Neural cell (in vitro differentiated cells): ENCODE measurements around the gene TPD52L2. TPM values are rescaled to one million over a fixed set of nuclear protein-coding genes. Genes with fewer than 3 reads are reported as not detected.
"Not testable (repeated sequence)": the region's sequence is repeated elsewhere in the genome, so short reads cannot be mapped to it uniquely, and the experiment has no call there.

ENCODE experiments used
- H2AFZ ChIP-seq: fragments of 200-600, 300-800 bp; sonication (generic), shearing (Covaris generic); 2 replicates; pipeline ENCODE4 v1.6.0; 2014; ENCODE audit warnings: low read depth, mild to moderate bottlenecking, antibody characterized with exemption, low read length, moderate library complexity
- H3F3A ChIP-seq: fragments of 200-600 bp; shearing (Covaris generic); 2 replicates; pipeline ENCODE4 v1.6.1; 2016; ENCODE audit warnings: mild to moderate bottlenecking, moderate library complexity, mixed read lengths, antibody characterized with exemption, low read length; ENCODE audit not compliant: insufficient read depth, poor library complexity, severe bottlenecking
- H3K27ac ChIP-seq: fragments of 200-600, 300-800 bp; sonication (generic), shearing (Covaris generic); 2 replicates; pipeline ENCODE4 v1.5.1; 2014; ENCODE audit warnings: mild to moderate bottlenecking, low read length, moderate library complexity
- H3K27me3 ChIP-seq: fragments of 300-800, 200-600 bp; sonication (generic), shearing (Covaris generic); 2 replicates; pipeline ENCODE4 v1.6.0; 2014; ENCODE audit warnings: mild to moderate bottlenecking, low read depth, low read length, moderate library complexity; ENCODE audit not compliant: insufficient read depth
- H3K36me3 ChIP-seq: fragments of 300-800, 200-600 bp; sonication (generic), shearing (Covaris generic); 2 replicates; pipeline ENCODE4 v1.5.1; 2014; ENCODE audit warnings: mild to moderate bottlenecking, antibody characterized with exemption, low read length, moderate library complexity; ENCODE audit not compliant: insufficient read depth
- H3K4me2 ChIP-seq: fragments of 300-800, 200-600 bp; sonication (generic), shearing (Covaris generic); 2 replicates; pipeline ENCODE4 v1.6.0; 2014; ENCODE audit warnings: mild to moderate bottlenecking, low read length
- H3K4me3 ChIP-seq: fragments of 300-800, 200-600 bp; sonication (generic), shearing (Covaris generic); 2 replicates; pipeline ENCODE4 v1.5.1; 2014; ENCODE audit warnings: mild to moderate bottlenecking, low read length, moderate library complexity
- H3K79me2 ChIP-seq: fragments of 200-600 bp; shearing (Covaris generic); replicated peaks from 2 replicates; pipeline ENCODE4 v1.6.0; 2014; ENCODE audit warnings: mild to moderate bottlenecking, low read length, moderate library complexity; ENCODE audit not compliant: insufficient read depth
- H3K9ac ChIP-seq: fragments of 300-800, 200-600 bp; sonication (generic), shearing (Covaris generic); 2 replicates; pipeline ENCODE4 v1.6.1; 2016; ENCODE audit warnings: mild to moderate bottlenecking, low read length, mixed read lengths
- H3K9me2 ChIP-seq: fragments of 200-600 bp; shearing (Covaris generic); 2 replicates; pipeline ENCODE4 v1.6.1; 2016; ENCODE audit warnings: mild to moderate bottlenecking, low read length, mixed read lengths; ENCODE audit not compliant: insufficient read depth
- H3K9me3 ChIP-seq: fragments of 200-600, 300-800 bp; sonication (generic), shearing (Covaris generic); 2 replicates; pipeline ENCODE4 v1.6.1; 2016; ENCODE audit warnings: mild to moderate bottlenecking, mixed run types, low read length, moderate library complexity, mixed read lengths
- H4K20me1 ChIP-seq: fragments of 200-600 bp; shearing (Covaris generic); 2 replicates; pipeline ENCODE4 v1.6.1; 2016; ENCODE audit warnings: mild to moderate bottlenecking, mixed run types; ENCODE audit not compliant: insufficient read depth
- CTCF ChIP-seq: fragments of 450-650 bp; IDR thresholded peaks from 2 replicates; pipeline ENCODE4 v1.5.1; 2014; ENCODE audit warnings: antibody characterized with exemption, mild to moderate bottlenecking, moderate library complexity; ENCODE audit not compliant: poor library complexity, severe bottlenecking
- EP300 ChIP-seq: fragments of 450-650 bp; conservative IDR thresholded peaks from 2 replicates; pipeline ENCODE4 v1.6.1; 2014; ENCODE audit warnings: antibody characterized with exemption, mild to moderate bottlenecking, moderate library complexity; ENCODE audit not compliant: poor library complexity, severe bottlenecking
- EZH2 ChIP-seq: fragments of 200-600, 300-800 bp; shearing (Covaris generic), sonication (generic); IDR thresholded peaks from 2 replicates; pipeline ENCODE4 v1.6.1; 2014; ENCODE audit warnings: antibody characterized with exemption, low read length, borderline replicate concordance, mild to moderate bottlenecking; ENCODE audit not compliant: insufficient read depth, poor library complexity, severe bottlenecking
- MXI1 ChIP-seq: fragments of 450-650 bp; conservative IDR thresholded peaks from 2 replicates; pipeline ENCODE4 v1.6.1; 2014; ENCODE audit warnings: antibody characterized with exemption, mild to moderate bottlenecking; ENCODE audit not compliant: poor library complexity, severe bottlenecking
- POLR2AphosphoS5 ChIP-seq: IDR thresholded peaks from 2 replicates; pipeline ENCODE4 v1.6.1; 2012
- RAD21 ChIP-seq: fragments of 450-650 bp; conservative IDR thresholded peaks from 2 replicates; pipeline ENCODE4 v1.6.1; 2014; ENCODE audit warnings: antibody characterized with exemption, mild to moderate bottlenecking, moderate library complexity
- REST ChIP-seq: IDR thresholded peaks from 2 replicates; pipeline ENCODE4 v1.6.1; 2012; ENCODE audit warnings: borderline replicate concordance
- SMC3 ChIP-seq: fragments of 450-650 bp; conservative IDR thresholded peaks from 2 replicates; pipeline ENCODE4 v1.6.1; 2014; ENCODE audit warnings: antibody characterized with exemption, mild to moderate bottlenecking, moderate library complexity; ENCODE audit not compliant: poor library complexity
- TAF1 ChIP-seq: IDR thresholded peaks from 2 replicates; pipeline ENCODE4 v1.6.1; 2012; ENCODE audit warnings: low read depth
- polyA plus RNA-seq: library from polyadenylated mRNA; depleted of rRNA; stranded (reverse); fragments of >200 nt; gene quantifications from 2 replicates; pipeline ENCODE4 v1.2.3, GENCODE V29; 2014

TPD52L2 gene
- polyA plus RNA-seq, 1 donor from 2014 or later: 142 TPM

GRCh38 chr20:63916371-63916939 lies 51.4 kb downstream of the TPD52L2 start:
- not testable (repeated sequence) for H3K4me2 ChIP-seq, H4K20me1 ChIP-seq, H3F3A ChIP-seq, H3K9me2 ChIP-seq, H3K27me3 ChIP-seq, H2AFZ ChIP-seq, H3K9ac ChIP-seq, H3K36me3 ChIP-seq, H3K9me3 ChIP-seq, H3K4me3 ChIP-seq, H3K27ac ChIP-seq
- H3K79me2 ChIP-seq: peaks cover 30% of the 10 kb centered on the region

- Histone ChIP-seq H3K9me2 (no peaks in the 10 kb centered on the region), H3K36me3 (no peaks in the 10 kb centered on the region), H3K9me3 (no peaks in the 10 kb centered on the region), H3K27me3 (no peaks in the 10 kb centered on the region), H4K20me1 (peaks cover 2% of the 10 kb centered on the region), H3K9ac (no peak overlapping the region), H3K27ac (no peak overlapping the region), H3F3A (no peaks in the 10 kb centered on the region), H3K79me2 (peaks cover 20% of the 10 kb centered on the region), H2AFZ (no peak overlapping the region), H3K4me2 (no peak overlapping the region), H3K4me3 (no peak overlapping the region)
- TF ChIP-seq RAD21: no peak
- TF ChIP-seq EP300: no peak
- TF ChIP-seq MXI1: no peak
- TF ChIP-seq TAF1: no peak
- TF ChIP-seq POLR2AphosphoS5: no peak
- no peak for TF ChIP-seq REST
- no peak for TF ChIP-seq EZH2
- no peak for TF ChIP-seq CTCF
- no peak for TF ChIP-seq SMC3
Observed at GRCh38 chr20:63917811-63918210, 52.7 kb downstream of the TPD52L2 start.

GRCh38 chr20:63919130-63919529 lies 54.1 kb downstream of the TPD52L2 start:
- H3K27ac ChIP-seq: no peak overlapping the region
- H3K27me3 ChIP-seq: no peaks in the 10 kb centered on the region
- no peaks in the 10 kb centered on the region for H4K20me1 ChIP-seq
- H3K36me3 ChIP-seq: no peaks in the 10 kb centered on the region
- H2AFZ ChIP-seq: no peak overlapping the region
- H3K9me2 ChIP-seq: no peaks in the 10 kb centered on the region
- peaks cover 8% of the 10 kb centered on the region for H3K79me2 ChIP-seq
- H3K9ac ChIP-seq: no peak overlapping the region
- no peak overlapping the region for H3K4me3 ChIP-seq
- H3K9me3 ChIP-seq: no peaks in the 10 kb centered on the region
- H3K4me2 ChIP-seq: no peak overlapping the region
- TF ChIP-seq EZH2: no peak
- no peak for TF ChIP-seq REST
- TF ChIP-seq MXI1: no peak
- TF ChIP-seq CTCF: no peak
- H3F3A ChIP-seq: no peaks in the 10 kb centered on the region
